Fibroblast of mammary gland (primary cell): ENCODE data around the gene EFCAB6.

ENCODE experiments used
- DNase-seq: peaks from one replicate; pipeline ENCODE4 v3.0.0-alpha.2; 2010; ENCODE audit warnings: low read depth
- H3K4me3 ChIP-seq: 2 replicates; pipeline ENCODE4 v1.5.1; 2011; ENCODE audit warnings: low read depth, mild to moderate bottlenecking, low read length, moderate library complexity; ENCODE audit not compliant: control insufficient read depth
- CTCF ChIP-seq: conservative IDR thresholded peaks from 2 replicates; pipeline ENCODE4 v1.5.1; 2011; ENCODE audit warnings: low read depth, low read length, inconsistent platforms; ENCODE audit not compliant: control insufficient read depth, insufficient read depth

The EFCAB6 gene

DNA sequence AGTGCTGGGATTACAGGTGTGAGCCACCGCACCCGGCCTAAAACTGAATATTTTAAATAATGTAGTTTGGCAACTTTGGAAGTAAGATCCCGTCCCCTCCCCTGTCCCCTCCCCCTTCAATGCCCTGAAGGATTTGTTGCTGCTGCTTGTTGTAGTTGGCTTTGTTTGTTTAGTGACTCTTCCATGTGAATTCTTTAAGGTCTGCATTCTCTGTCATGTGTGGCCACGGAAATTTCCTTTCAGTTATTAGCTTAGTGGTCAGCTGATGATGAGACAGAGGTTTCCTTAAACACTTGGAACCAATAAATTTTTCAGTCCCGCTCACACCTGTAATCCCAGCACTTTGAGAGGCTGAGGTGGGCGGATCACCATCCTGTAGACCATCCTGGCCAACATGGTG lies 290.4 kb downstream of the EFCAB6 start:
- no peak for TF ChIP-seq CTCF
- H3K4me3 ChIP-seq = no peak overlapping the region
- no peak for DNase-seq

DNA sequence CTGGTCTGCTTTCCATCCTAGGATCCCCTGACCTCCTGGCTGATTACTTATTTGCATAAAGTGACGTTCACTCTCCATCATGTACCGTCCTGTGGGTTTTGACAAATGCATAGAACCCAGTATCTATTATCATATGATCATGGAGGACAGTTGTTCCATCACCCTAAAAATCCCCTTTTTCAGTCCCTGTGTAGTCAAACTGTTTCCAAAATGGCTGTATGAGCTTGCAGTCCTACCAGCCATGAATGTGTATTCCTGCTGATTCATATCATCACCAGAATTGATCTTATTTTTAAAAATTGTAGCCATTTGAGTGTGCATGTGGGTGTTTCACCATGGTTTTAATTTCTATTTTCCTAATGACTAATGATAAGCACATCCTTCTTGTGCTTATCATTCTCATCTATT lies 291.5 kb downstream of the EFCAB6 start:
- no peak overlapping the region for H3K4me3 ChIP-seq
- no peak for DNase-seq
- TF ChIP-seq CTCF = no peak

GRCh38 chr22:43516996-43517635 lies 295.0 kb downstream of the EFCAB6 start:
- no peak for TF ChIP-seq CTCF
- no peak overlapping the region for H3K4me3 ChIP-seq
- DNase-seq = no peak

DNA sequence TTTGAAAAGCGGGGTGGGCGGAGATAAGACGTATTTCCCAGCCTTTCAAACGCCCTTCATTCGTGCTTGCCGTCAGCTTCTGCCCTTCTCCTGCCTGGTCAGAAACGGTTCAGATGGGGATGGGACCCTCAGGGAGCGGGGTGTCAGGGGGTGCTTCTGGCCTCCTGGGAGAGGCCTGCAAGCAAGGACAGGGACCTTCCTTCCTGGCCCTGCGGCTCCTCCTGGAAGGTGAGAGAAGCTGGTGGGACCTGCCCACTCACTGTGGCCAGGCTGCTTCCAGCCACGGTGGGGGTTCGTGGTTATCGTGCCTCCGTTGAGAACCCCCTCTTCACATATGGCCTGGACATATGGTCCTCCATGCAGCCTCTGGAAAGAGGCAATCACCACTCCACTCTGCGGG lies 295.7 kb downstream of the EFCAB6 start:
- no peak for TF ChIP-seq CTCF
- no peak overlapping the region for H3K4me3 ChIP-seq
- no peak for DNase-seq

DNA sequence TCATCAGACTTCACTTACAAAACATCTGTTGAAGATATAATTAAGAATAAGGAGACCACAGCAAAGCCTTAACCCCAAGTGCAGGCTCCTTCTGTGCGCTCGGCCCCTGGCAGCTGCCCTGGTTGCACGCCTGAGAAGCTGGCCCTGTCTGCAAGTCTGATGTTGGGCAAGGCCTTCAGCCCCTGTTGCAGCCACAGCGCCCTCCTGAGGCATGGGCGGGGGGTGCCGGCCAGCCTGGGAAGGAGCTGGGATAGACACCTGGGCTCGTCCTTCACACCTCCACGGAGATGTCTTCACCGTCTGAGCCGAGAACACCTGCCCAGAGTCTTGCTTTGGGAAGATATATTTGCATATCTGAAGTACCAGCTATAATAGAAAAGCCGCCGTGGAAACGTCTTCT lies 296.2 kb downstream of the EFCAB6 start:
- no peak overlapping the region for H3K4me3 ChIP-seq
- TF ChIP-seq CTCF = no peak
- no peak for DNase-seq

DNA sequence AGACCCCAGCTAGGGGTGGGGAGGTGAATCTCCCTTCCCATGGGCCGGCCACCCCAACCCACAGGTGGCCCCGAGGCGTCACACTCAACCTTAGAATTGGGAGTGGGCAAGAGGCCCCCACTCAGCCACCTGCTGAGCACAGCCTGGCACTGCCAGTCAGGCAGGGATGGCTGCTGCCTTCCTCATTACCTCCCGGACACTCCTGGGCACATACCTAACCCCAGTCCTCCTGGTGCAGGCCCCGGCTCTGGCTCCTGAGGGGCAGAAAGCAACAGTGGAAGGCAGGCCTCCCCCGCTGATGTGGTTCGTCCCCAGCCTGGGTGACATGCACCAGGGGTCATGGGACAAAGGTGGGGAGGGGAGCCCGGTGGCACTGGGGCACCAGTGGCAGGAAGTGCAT lies 296.7 kb downstream of the EFCAB6 start:
- no peak for TF ChIP-seq CTCF

More for the DNA sequence above, 296.7 kb downstream of the EFCAB6 start:
- no peak overlapping the region for H3K4me3 ChIP-seq
- DNase-seq = no peak
